GM19043 (cell line): Measurements from ENCODE around the gene ZIM2.
"Not testable (repeated sequence)": the region's sequence is repeated elsewhere in the genome, so short reads cannot be mapped to it uniquely, and the experiment has no call there.

Experiments
- ATAC-seq: cut with Tn5 transposase; IDR thresholded peaks from one replicate; pipeline ENCODE4 v1.9.1; 2021; ENCODE audit warnings: low read depth; ENCODE audit not compliant: unreplicated experiment

Gene ZIM2

DNA sequence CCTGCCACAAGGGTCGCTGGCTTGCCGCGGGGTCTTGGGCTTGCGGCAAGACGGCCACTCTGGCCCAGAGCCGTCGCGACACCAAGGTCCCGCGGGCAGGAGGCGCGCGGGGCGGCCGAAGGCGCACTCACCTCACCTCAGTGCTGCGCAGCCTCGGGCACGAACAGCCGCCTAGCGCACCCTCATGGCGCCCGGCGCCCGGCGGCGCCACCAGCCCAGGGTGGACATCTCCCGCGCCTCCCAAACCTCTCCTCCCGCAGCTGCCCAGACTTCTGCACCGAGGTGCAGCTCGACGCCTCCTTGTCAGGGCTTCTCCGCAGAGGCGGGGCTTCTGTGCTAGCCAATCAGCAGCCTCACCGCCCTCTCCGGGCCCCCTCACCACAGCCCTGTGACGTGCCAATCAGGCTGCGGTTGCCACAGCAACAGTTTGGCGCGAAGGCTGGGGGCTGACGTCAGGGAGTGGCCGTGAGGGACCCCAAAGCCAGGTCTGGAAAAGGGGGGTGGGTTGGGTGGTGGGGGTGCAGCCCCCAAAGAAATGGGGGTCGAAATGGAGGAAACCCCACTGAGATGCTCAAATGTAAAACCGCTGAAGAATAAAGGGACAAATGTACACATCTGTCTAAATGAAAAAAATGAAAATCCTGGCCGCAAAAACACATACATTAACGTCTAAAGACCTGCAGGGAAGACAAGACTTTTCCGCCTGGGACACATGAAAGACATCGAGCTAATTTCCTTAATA is at the start of gene ZIM2, which contains the start of gene PEG3:
ZIM2 (minus strand) TSS at position 276 of the 742 bp plus-strand sequence. CDS start 16,449 bp downstream, outside the sequence.
PEG3 (minus strand) TSS at position 276 of the 742 bp plus-strand sequence. CDS start 16,071 bp downstream, outside the sequence.
- ATAC-seq, result no peak

DNA sequence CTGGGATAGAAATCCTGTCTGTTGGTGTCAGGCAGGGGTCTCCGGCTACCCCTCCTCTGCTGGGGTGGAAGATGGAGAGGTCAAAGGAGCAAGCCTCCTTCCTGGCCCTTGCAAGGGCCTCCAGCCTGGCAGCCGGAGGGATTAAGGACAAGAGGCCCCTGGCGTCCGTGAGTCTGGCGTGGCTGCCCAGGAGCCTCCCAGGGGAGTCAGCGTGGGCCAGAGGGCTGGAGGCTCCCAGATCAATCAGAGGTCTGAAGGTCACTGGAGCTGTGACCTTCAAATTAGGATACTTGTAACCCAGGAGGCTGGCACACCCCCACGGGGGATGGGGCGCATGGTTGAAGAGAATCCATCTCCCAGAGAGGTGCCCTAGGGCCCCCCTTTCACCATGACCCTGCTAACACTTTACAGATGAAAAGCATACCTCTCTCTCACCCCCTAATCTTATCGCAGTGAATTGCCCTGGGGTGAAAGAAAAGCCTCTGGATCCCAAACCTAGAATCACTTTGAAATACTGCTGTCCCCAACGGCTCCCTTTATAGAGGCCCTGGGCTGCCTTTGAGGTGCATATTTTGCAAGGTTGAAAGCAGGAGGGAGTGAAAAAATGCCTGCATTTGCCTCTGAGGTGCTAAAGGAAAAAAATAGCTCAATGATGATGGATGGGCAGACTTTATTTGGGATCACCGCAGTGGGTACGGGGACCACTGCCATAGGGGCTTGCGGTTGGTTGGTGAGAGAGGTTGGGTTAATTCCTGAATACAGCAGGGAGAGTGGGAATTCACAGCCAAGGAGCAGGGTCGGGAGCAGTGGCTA is 44.9 kb upstream of the ZIM2 start:
- no peak for ATAC-seq

DNA sequence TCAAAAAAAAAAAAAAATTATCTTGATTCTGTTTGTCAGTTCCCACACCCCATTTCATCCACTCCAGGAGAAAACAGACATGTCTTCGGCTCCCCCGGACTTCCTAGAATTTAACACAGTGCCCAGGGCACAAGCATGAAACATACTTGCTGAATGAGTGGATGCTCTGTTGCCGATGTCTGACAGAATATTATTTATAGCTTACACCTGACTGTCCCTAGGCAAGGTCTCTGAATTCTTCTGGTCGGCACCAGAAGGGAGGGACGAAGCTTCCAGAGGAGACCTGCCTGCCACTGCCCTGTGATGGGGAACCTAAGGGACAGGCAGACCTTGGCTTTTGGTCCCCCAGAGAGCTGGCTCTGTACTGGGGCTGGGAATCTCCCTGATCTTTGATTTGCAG is 43.9 kb upstream of the ZIM2 start:
- no peak for ATAC-seq

DNA sequence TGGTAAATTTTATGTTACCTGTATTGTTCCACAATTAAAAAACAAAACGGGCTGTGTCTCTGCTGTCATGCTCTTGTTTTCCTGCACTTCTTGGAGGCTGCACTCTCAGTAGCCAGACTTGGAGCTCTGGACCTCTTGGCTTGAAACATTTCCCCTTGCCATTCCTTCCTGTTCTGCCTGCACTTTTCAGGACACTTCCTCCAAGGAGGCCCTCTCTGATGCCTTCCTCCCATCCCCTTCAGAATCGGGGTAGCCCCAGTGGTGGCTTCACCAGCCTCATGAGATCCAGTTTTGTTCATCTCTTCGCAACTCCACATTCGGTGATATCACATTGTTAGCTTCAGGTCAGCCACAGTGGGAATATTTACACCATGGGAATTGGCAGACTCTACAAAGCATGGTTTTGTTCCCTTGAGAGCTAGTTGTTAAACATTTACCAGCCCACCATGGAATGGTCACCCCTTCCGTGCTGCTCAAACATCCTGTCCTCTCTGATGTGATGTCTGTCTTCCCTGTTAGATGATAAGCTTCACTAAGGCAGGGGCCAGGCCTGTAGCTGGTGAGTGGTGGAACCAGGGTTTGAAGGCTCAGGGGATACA is 40.2 kb upstream of the ZIM2 start:
- no peak for ATAC-seq

DNA sequence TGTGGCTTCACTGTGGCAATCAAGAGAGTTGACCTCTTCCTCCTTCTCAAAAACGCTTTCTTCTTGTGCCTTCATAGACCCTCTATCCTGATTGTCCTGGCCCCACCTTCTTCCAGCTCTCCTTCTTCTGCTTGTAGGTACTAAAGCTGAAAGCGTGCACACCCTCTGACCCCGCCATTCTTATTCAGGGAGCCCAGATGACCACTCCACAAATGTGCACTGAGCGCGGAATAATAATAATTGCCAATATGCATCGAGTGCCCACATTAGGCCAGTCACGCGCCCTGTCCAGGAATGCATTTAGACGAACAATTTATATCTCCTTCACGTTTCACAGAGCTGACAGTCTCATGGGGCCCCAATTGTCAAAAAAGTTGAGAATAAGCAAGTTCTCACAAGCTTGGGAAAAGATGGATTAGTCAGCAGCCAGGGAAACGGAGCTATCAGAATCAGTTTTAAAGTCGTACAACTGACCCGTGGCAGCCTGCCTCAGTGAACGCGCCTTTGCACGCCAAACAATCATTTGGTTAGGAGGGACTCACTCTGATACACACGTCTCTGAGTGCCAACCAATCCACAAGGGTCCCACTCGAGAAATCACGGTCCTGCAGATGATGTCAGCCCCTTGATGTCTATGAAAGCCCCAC is 36.7 kb upstream of the ZIM2 start:
- no peak for ATAC-seq

DNA sequence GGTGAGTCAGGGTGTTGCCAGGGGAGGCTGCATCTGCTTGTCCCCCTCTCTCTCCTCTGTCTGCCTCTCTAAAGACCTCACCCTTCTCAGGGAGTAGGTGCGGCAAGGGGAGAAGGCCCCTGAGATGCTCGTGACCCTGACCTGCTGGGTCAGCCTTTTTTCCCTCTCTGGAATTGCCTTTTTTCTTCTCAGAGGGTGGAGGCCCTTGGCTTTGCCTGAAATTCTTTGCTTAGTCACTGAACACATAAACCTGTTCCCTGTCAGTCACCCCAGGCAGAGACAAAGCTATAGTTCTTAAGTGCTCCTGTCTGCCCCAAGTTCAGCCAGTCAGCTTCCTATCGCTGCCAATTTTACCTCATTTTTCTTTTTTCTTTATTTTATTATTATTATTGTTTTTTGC is 35.2 kb upstream of the ZIM2 start:
- no peak for ATAC-seq

DNA sequence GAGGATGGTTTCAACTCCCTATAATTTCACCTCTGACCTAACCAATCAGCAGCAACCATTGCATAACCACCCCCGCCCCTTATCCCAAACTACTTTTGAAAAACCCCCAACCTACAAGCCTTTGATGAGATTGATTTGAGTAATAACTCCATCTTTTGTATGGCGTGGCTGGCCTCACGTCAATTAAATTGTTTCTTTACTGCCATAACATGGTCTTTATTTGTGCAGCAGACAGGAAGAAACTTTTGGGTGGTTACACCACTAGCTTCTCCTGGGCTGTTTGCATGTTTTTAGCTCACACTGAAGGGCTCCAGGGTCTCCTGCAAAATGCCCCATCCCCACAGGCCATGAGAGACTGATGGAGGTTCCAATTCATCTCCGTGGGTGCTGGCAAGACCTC is 34.0 kb upstream of the ZIM2 start:
- no peak for ATAC-seq

DNA sequence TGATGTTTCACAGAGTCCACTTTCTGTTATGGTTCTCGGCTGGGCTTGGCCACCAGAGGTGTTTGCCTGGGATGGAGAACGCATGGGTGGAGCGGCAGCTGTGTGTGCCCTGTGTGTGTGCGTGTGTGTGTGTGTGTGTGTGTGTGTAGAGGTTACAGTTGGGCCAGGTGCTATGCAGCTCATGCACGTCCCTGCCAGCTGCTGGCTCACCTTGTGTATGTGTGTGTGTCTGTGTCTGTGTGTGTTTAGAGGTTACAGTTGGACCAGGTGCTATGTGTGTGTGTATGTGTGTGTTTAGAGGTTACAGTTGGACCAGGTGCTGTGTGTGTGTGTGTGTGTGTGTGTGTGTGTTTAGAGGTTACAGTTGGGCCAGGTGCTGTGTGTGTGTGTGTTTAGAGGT is 33.0 kb upstream of the ZIM2 start:
- ATAC-seq, result no peak

DNA sequence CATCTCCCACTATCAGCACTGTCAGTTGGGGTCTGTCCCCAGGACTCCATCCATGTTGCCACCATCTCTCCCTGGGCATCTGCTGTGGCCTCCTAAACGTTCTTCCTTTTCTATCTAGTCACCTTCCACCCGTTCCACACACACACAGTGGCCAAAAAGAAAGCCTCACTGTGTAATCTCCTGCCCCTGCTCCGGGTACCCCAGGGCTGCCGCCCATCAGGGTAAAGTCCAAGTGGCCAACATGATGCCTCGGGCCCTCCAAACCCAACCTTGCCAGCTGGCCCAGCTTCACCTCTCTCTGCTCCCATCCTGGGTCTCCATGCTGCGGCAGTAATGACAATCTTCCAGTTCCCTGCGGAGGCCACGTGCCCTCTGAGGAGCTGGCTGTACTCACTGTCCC is 29.4 kb upstream of the ZIM2 start:
- ATAC-seq, result no peak

DNA sequence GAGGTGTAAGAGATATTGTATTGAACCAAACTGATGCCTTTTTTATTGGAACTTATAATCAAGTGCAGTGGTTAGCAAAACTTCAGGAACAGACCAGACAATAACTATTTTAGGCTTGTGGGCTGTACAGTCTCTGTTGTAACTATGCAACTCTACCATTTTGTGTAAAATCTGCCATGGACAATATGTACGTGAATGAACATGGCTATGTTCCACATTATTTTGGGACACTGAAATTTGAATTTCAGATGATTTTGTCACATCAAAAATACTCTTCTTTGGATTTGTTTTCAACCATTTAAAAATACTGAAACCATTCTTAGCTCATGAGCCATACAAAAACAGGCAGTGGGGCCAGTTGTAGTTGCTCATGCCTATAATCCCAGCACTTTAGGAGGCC is 27.9 kb upstream of the ZIM2 start:
- ATAC-seq, result no peak

DNA sequence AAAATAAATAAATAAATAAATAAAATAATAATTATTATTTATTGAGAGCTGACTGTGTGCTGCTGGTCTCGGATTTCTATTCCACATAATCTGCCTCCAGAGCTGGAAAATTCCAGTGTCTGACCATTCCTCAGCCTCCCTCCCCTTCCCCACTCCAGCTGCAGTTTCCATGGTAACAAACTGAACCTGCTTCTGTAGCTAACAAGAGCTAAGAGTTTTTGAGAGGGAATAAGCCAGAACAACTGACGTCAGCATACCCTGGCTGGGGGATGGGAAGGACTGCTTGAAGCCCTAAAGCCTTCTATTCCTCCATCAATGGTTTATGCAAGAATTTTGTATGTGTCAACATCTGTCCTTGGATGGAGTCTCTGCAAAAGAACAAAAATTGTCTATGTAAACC is 26.0 kb upstream of the ZIM2 start:
- no peak for ATAC-seq

DNA sequence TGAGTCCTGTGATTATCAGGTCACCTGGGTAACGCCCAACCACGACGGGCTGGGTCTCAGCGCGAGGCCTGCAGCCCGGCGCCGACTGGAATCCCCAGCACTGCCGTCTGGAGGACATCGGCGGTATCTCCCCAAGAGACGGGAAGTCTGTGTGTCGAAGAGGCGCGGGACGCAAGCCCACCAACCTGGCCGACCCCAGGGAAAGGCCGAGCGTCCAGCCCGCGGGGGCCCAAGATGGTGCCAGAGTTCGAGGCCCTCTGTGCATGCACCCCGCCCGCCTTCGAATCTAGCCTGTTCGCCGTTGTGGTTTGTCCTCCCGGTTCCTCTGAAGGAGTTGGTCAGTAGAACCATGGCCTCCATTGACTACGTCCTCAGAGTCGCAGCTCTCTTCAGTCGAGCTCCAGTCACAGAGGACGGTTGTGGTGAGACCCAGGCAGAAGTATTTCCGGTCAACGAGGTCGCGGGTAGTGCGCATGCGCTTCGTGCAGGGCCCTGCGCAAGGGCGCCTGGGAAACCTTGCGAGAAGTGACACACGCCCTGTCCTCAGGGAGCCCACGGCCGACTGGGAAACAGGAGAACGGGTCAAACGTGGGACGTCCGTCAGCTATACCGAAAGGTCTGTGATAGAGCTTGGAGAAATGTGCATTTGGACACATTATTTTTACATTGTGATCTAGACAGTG is 24.1 kb upstream of the ZIM2 start:
- no peak for ATAC-seq

DNA sequence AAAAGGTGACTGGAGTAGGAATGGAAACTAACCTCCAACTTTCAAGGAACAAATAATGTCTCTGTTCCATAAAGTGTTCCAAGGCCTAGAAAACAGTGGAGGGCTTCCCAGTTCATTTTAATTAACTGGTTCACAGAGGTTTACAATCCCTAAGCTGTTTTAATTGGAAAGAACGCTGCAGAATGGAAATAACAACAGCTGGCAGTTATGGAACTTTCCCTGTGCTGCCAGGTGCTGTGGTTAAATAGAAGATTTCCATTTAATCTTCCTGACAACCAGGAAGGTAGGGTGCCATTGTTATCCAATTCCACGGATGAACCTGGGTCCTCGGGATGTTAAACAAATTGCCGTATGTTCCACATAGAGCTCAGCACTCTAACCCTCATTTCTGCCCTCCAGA is 22.2 kb upstream of the ZIM2 start:
- ATAC-seq, result no peak

DNA sequence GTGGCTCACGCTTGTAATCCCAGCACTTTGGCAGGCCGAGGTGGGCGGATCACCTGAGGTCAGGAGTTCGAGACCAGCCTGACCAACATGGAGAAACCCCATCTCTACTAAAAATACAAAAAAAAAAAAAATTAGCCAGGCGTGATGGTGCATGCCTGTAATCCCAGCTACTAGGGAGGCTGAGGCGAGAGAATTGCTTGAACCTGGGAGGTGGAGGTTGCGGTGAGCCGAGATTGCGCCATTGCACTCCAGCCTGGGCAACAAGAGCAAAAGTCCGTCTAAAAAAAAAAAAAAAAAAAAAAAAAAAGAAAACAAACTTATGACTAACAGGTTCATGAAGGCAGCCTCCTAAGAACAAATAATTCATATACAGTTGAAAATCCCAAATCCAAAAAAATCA is 19.9 kb upstream of the ZIM2 start:
- ATAC-seq, result not testable (repeated sequence)

DNA sequence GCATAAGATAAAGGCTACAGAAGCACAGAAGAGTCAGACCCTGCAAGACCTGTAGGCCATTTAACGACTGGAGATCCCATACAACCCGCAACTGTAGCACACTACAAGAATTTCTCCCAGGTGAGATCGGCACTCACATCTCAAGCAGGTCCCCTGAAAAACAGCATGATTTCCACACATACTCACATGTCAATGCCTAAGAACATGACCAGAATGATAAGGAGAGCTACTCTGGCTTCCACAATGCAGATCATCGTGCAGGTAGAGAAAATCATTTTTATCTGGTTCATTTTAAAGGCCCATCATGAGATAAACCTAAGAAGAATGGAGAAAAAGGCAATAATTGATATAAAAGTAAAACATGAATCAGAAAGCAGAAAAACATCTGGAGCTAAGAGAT is 17.5 kb upstream of the ZIM2 start:
- no peak for ATAC-seq

DNA sequence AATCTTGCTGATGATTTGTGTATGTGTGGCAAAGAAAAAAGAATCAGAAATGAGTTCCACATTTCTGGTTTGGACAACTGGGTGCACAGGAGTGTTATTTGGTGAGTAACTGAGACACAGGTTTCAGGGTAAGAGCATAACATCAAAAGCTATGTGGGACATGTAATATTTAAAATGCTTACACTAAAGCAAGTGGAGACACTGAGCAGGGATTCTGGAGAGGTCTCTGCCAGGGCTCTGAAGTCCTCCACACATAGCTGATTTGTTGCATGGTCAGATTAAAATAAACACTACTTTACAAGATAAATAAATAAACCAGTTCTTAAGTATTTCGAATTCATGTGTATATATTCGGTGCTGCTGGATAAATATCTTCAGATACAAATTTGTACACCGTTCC is 16.3 kb upstream of the ZIM2 start:
- no peak for ATAC-seq

DNA sequence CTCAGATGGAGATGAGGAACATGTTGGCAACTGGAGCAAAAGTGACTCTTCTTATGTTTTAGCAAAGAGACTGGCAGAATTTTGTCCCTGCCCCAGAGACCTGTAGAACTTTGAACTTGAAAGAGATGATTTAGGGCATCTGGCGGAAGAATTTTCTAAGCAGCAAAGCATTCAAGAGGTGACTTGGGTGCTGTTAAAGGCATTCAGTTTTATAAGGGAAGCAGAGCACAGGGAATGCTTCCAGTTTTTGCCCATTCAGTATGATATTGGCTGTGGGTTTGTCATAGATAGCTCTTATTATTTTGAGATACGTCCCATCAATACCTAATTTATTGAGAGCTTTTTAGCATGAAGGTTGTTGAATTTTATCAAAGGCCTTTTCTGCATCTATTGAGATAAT is 11.8 kb upstream of the ZIM2 start:
- not testable (repeated sequence) for ATAC-seq

DNA sequence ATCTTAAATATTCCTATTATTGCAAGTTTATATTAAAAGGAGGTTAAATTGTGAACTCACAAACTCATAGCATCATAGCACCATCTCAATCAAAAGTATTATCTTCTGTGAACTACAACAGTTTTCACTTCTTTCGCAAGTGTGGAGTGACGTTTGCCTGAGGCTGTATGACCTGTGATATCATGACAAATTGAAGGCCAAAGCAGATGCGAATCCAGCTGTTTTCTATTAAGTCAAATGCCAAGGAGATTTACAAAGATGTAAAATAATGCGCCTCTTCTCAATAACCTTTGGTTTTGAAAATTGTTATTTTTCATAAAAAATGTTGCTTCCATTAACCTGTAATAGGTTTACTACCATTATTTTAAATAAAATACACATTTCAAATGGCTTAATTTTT is 7.6 kb upstream of the ZIM2 start:
- ATAC-seq, result no peak

DNA sequence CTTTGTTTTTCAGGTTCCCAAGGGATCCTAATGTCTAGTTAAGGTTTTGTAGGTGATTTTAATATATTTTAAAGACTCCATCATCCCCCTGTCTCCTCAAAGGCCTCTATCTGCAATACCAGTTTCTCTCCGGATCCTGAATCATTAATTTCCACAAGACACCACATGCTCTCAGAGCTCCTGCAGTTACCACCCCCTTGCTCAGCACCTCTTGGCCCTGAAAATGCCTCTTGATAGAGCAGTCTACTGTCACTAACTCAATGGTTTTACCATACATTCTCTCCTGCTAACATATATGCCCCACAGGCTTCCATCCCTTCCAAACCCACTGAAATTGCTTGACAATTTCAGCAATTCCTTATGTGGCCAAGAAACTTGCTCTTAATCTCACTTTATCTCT is 1.9 kb upstream of the ZIM2 start:
- no peak for ATAC-seq

DNA sequence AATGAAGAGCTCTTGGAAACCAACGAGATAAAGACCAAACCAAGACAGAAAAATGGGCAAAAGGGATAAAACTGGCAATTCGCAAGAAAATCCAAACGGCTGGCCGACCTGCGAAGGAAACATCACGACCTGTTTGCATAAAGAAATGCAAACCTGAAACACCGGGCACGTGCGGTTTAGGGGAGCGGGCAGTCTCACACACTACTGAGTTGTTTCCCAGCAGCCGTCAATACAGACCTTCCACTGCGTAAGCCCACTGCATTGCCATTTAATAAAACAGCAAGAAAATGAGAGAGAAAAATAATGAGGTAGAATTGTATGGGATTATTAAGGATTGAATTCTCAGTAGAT is 642 bp upstream of the ZIM2 start:
- no peak for ATAC-seq
